Myocyte (in vitro differentiated cells): ENCODE data around the gene PHKA1. TPM values are rescaled to one million over a fixed set of nuclear protein-coding genes. Genes with fewer than 3 reads are reported as not detected.
"Not testable (repeated sequence)": the region's sequence is repeated elsewhere in the genome, so short reads cannot be mapped to it uniquely, and the experiment has no call there.

Source experiments
- DNase-seq: peaks from one replicate; pipeline ENCODE4 v3.0.0-alpha.2; 2012; ENCODE audit warnings: low read depth
- total RNA-seq: library from RNA; depleted of rRNA; stranded (reverse); fragments of >200 nt; gene quantifications from 2 replicates; pipeline ENCODE4 v1.2.3, GENCODE V29; 2014

The PHKA1 gene
- total RNA-seq, 1 donor from 2014 or later = 11.9 TPM

DNA sequence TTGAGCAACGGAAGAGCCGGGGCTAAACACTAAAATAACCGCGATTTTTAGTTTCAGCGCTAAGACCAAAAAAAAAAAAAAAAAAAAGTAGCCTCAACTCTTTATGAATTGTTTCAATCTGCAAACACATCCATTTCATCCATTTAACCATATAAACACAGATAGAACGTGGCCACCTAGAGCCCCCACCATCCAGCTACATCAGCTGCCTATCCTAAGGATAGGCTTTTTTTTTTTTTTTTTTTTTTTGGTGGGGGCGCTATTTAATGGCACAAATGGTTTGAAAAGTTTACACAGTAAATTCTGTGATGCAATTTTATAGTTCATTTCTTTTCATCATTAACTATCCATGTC is 141.0 kb downstream of the PHKA1 start:
- no peak for DNase-seq

DNA sequence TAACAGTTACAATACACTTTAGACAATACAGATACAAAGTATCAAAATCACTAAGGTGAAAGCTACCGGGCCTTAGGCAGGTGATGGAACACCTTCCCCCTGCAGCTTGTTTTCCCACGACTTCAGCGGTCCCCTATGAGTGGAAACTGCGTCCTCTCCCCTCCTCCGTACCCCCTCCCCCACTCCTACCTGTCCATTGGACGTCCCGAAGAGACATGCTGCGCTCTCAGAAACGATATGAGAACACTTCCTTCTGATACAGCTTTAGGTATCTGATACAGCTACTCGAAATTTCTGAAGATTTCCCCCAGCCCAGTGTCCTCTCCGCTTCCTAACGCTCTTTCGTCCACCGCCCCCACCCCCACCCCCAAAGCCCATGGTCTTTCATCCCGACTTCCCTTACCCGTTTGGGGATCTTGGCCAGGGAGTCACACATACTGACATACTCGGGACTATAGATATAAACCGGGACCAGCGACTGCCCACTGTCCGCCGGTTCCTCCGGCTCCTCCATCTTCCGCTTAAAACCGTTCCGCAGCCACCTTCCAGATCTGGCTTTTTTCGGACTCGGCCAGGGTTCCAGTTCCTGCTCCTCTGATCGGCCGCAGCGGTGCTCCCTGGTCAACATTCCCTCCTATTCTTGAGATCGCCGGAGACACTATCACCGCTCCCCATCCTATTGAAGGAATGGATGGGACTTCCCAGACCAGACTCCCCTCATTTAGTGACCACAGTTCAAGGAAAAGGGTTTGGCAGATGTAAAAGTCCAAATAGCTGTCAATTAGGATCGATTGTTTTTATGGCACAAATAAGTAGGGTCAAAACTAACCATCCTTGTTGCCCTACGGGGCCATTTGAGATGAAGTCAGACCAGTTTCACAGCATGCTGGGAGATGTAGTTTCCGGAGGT is 141.6 kb downstream of the PHKA1 start, which contains the start of gene HDAC8:
HDAC8 (minus strand) TSS at position 596 of the 910 bp plus-strand sequence; CDS start at position 514, 82 bp downstream.
- peak; percentile 84 for DNase-seq

DNA sequence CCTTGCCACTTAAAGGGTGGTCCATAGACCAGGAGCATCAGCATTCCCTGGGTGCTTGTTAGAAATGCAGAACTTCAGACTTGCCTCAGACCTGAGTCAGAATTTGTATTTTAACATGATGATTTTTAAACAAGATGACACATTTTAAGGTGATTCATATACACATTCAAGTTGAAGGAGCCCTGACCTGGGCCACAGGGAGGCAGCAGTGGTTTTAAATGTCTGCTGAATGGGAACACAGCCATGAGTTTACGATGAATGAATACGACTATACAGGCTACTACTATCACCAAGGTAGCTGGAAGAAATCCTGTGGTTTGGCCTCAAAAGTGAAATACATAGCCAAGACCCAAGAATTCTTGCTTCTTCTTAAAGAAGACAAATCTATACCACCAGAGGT is 144.3 kb downstream of the PHKA1 start:
- no peak for DNase-seq

DNA sequence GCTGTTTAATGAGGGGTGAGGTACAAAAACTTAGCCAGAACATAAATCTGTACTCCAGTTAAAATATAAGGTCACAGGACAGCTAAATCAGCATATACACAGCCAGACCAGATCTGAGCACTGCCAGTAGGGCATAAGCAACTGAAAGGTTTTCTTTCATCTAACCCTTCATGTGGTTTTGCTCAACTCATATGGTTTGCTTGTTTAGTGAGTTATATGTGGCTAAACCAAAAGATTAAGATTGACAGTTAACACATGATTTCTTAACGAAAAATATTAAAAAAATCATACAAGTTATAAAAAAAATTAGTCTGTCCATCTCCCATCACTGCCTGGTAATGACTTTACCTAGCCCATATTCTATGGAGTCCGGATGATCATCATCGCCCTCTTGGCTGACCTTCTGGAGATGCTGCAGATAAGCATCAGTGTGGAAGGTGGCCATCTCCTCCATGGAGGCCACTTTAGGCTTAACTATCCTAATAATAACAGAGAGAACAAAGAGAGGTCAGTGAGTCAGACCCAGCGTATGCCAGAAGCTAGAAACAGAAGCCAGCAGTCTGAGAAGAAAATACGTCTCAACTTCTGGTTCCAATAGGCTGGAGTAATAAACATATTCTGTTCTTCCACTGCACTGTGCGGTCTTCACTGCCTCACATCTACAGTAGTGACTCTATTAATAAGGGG is 145.6 kb downstream of the PHKA1 start:
- peak; percentile 29 for DNase-seq

DNA sequence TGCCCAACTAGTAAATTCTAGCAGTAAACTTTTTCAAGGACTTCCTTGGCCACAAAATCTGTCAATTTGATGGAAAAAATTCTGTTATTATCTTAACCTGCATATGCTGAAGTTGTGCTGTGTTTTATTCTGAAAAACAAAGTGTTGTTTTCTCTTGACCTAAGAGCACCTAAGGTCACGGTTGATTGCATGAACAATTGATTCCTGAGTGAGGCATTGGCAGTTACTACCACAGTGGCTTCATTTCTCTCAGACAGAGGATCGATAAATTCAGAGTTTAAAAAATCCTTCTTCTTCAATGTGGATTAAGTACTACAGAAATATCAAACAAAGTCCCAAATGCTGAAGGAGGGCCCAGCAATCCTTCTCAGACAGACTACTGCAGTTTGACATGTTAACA is 147.7 kb downstream of the PHKA1 start:
- DNase-seq = no peak

DNA sequence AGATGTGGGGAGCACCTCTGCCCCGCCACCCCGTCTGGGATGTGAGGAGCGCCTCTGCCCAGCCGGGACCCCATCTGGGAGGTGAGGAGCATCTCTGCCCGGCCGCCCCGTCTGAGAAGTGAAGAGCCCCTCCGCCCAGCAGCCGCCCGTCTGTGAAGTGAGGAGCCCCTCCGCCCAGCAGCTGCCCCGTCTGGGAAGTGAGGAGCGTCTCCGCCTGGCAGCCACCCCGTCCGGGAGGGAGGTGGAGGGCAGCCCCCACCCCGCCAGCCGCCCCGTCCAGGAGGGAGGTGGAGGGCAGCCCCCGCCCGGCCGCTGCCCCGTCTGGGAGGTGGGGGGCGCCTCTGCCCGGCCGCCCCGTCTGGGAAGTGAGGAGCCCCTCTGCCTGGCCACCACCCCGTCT is 154.5 kb downstream of the PHKA1 start:
- DNase-seq = not testable (repeated sequence)

DNA sequence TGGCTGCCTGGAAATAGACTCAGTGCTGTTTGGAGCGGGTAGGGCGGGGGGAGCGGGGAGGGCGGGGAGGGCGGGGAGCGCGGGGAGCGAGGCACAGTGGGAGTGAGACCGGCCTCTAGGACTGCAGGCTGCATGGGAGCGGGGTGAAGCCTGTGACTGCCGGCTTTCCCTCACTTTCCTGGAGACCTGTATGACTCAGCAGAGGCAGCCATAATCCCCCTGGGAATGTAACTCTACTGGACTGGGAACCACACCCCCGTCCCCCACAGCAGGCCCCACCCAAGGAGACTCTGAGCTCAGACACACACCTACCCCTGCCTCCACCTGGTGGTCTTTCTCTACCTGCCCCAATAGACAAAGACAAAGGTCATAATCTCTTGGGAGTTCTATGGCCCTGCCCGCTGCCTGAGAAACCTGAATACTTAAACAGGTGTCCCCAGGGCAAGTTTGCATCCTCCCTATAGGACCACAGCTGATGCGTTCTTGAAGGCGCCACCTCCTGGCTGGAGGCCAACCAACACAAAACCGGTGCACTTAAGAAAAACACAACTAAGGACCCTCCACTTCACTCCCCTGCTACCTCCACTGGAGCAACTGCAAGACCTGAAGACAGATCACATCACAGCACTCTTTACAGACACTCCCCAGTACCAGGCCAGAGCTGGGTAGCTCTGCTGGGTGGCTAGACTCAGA is 159.5 kb downstream of the PHKA1 start:
- no peak for DNase-seq

DNA sequence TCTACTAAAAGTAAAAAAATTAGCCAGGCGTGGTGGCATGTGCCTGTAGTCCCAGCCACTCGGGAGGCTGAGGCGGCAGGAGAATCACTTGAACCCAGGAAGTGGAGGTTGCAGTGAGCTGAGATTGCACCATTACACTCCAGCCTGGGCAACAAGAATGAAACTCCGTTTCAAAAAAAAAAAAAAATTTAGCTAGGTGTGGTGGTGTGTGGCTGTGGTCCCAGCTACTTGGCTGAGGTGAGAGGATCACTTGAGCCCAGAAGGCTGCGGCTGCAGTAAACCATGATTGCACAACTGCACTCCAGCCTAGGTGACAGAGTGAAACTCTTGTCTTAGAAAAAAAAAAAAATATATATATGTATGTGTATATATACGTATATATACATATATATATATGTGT is 161.7 kb downstream of the PHKA1 start:
- not testable (repeated sequence) for DNase-seq

DNA sequence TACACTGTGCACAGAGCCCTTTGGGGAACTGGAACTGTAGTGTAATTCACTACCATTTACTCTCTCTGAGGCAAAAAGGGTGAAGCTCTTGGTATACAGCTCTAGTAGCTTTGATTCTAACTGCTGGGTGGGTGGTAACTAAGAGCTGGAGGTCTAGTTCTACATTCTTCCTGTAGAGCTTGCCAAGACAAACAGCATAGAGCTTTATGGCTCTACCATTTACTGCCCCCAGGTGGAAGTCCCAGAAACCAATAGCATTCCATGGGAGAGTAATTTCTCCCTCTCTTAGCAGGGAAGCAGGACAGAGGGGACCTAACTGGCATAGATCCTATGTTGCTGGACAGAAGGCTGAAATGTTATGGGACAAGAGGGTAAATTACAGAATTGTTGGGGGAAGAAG is 168.1 kb downstream of the PHKA1 start:
- DNase-seq = no peak

DNA sequence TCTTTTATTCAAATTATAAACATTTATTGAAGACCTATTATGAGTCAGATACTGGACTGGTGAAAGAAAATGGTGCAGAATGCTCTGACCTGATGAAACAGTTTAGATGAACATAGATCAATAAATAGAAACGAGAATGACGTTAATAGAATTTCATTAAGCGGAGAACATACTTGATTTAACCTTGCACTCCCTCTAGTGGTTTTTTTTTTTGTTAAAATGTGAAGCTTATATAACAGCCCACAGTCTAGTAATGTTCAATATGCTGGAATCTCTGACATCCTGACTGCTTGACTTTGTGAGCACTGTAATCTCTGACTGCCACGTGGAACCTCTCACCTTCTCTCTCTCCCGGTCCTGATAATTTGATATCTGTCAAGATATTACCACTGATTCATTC is 173.8 kb downstream of the PHKA1 start:
- DNase-seq = peak; percentile 12

DNA sequence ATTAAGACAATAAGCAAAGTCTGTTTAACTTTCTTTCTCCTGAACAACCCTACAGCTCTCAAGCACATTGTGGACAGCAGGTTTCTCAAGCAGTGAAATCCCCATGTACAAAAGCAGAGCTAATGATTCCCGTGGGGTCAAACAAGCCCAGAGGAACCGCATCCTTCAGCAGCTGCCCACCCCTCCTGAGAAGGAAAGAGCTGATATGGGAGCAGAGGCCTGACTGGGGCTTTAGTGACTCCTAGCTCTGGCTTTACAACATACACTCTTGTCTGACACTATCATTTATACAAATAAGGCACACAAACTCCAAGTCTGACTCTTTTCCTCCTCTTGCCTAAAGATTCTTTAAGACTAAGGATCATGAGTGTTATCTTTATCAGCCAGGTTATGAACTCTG is 174.3 kb downstream of the PHKA1 start:
- no peak for DNase-seq

DNA sequence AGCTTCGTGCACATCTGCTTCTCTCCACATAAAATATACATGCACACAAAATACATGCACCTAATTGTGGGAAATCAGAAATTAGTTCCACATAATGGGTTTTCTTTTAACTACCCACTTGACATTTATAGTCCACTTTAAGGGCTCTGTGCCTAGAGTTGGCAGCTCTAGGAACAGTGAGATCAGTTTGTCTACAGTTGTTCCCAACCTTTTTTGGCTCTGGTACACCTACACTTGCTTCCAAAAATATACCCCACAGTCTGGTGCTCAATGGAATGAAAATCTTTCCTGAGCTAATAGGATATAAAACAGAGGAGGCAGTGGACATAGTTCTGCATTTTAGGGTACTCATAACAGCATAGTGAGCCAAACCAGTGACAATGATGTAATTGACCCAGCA is 177.6 kb downstream of the PHKA1 start:
- peak; percentile 3 for DNase-seq

DNA sequence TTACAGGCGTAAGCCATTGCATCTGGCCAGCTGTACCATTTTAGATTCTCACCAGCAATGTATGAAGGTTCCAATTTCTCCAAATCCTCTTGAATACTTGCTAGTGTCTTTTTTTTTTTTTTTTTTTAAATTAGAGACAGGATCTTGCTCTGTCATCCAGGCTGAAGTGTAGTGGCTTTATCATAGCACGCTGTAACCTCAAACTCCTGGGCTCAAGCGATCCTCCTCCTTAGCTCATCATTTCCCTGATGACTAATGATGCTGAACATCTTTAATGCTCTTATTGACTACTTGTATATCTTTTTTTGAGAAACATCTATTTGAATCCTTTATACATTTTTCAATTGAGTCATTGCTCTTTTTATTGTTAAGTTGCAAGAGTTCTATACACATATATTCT is 181.7 kb downstream of the PHKA1 start:
- no peak for DNase-seq

Other genes starting within 250 kb of the PHKA1 start
- gene HDAC8, start 141.5 kb downstream of the PHKA1 start, total RNA-seq = 25.0 and 29.6 TPM in 2 replicates
- gene DMRTC1B, start 62.6 kb upstream of the PHKA1 start, total RNA-seq = not detected in 2 replicates
- gene FAM236B, start 68.4 kb upstream of the PHKA1 start, total RNA-seq = not detected in 2 replicates
- not detected in 2 replicates for gene FAM236D, start 93.9 kb upstream of the PHKA1 start, total RNA-seq
- gene FAM236C, start 198.3 kb upstream of the PHKA1 start, total RNA-seq = not detected in 2 replicates
- gene FAM236A, start 223.9 kb upstream of the PHKA1 start, total RNA-seq = not detected in 2 replicates
- gene DMRTC1, start 229.5 kb upstream of the PHKA1 start, total RNA-seq = not detected in 2 replicates